Mesendoderm (in vitro differentiated cells): ENCODE data around the gene KRT82.

Experiments used
- DNase-seq: peaks from one replicate; pipeline ENCODE4 v3.0.0; 2013
- H2AK5ac ChIP-seq: 2 replicates; pipeline ENCODE4 v1.6.1; 2013; ENCODE audit warnings: low read length, inconsistent platforms
- H2BK120ac ChIP-seq: 2 replicates; pipeline ENCODE4 v1.6.1; 2013; ENCODE audit warnings: low read depth, mild to moderate bottlenecking, low read length, moderate library complexity, mixed read lengths
- H2BK15ac ChIP-seq: replicated peaks from 2 replicates; pipeline ENCODE4 v1.6.1; 2013; ENCODE audit warnings: low read depth, mild to moderate bottlenecking, moderate library complexity
- H2BK5ac ChIP-seq: 2 replicates; pipeline ENCODE4 v1.6.1; 2013; ENCODE audit warnings: low read length, inconsistent platforms
- H3K18ac ChIP-seq: 2 replicates; pipeline ENCODE4 v1.6.1; 2013; ENCODE audit warnings: mild to moderate bottlenecking, low read length, mixed read lengths
- H3K23ac ChIP-seq: one replicate; pipeline ENCODE4 v1.6.1; 2013; ENCODE audit warnings: low read length
- H3K27ac ChIP-seq: 2 replicates; pipeline ENCODE4 v1.5.1; 2013; ENCODE audit warnings: low read depth, mild to moderate bottlenecking, inconsistent platforms, low read length, moderate library complexity
- H3K27me3 ChIP-seq: 2 replicates; pipeline ENCODE4 v1.6.1; 2013; ENCODE audit warnings: low read length, control low read depth, mild to moderate bottlenecking, inconsistent platforms; ENCODE audit not compliant: insufficient read depth, poor library complexity
- H3K36me3 ChIP-seq: 2 replicates; pipeline ENCODE4 v1.6.1; 2013; ENCODE audit warnings: low read length, inconsistent platforms; ENCODE audit not compliant: control insufficient read depth, insufficient read depth
- H3K4ac ChIP-seq: one replicate; pipeline ENCODE4 v1.6.1; 2013; ENCODE audit warnings: low read depth, mild to moderate bottlenecking, low read length, moderate library complexity
- H3K4me1 ChIP-seq: 2 replicates; pipeline ENCODE4 v1.6.1; 2013; ENCODE audit warnings: low read depth, low read length, inconsistent platforms; ENCODE audit not compliant: control insufficient read depth
- H3K4me2 ChIP-seq: 2 replicates; pipeline ENCODE4 v1.6.1; 2013; ENCODE audit warnings: low read length
- H3K4me3 ChIP-seq: 2 replicates; pipeline ENCODE4 v1.5.1; 2013; ENCODE audit warnings: mild to moderate bottlenecking, low read length
- H3K56ac ChIP-seq: one replicate; pipeline ENCODE4 v1.6.1; 2013; ENCODE audit warnings: low read length
- H3K79me1 ChIP-seq: 2 replicates; pipeline ENCODE4 v1.6.1; 2013; ENCODE audit warnings: low read length, inconsistent platforms
- H3K79me2 ChIP-seq: 2 replicates; pipeline ENCODE4 v1.6.1; 2013; ENCODE audit warnings: mild to moderate bottlenecking, low read length; ENCODE audit not compliant: control insufficient read depth, insufficient read depth
- H3K9ac ChIP-seq: 2 replicates; pipeline ENCODE4 v1.6.1; 2013; ENCODE audit warnings: low read length, inconsistent platforms
- H4K5ac ChIP-seq: one replicate; pipeline ENCODE4 v1.6.1; 2013; ENCODE audit warnings: low read length
- H4K8ac ChIP-seq: one replicate; pipeline ENCODE4 v1.6.1; 2013; ENCODE audit warnings: low read depth, mild to moderate bottlenecking, control low read depth, low read length, moderate library complexity
- WGBS: extraction: QIAGEN DNeasy Blood & Tissue Kit; methylation state at CpG from one replicate; pipeline ENCODE4 v1.1.7; 2013; ENCODE audit warnings: low lambda C conversion rate, missing lambda C conversion rate; ENCODE audit not compliant: insufficient coverage; ENCODE audit errors: extremely low coverage; 5-methylcytosine and 5-hydroxymethylcytosine counted together

The KRT82 gene

GRCh38 chr12:52418576-52419110 lies 12.5 kb upstream of the KRT82 start:
- Histone ChIP-seq H2BK5ac (no peak overlapping the region), H2BK120ac (no peak overlapping the region), H3K4ac (no peak overlapping the region), H3K56ac (no peak overlapping the region), H3K27me3 (no peaks in the 10 kb centered on the region), H3K79me1 (no peaks in the 10 kb centered on the region), H3K79me2 (no peaks in the 10 kb centered on the region), H4K5ac (no peak overlapping the region), H3K36me3 (no peaks in the 10 kb centered on the region), H3K4me1 (no peaks in the 10 kb centered on the region), H3K23ac (no peak overlapping the region), H3K18ac (no peak overlapping the region), H2AK5ac (no peak overlapping the region), H3K9ac (no peak overlapping the region), H2BK15ac (no peak overlapping the region), H3K4me2 (no peak overlapping the region), H3K4me3 (no peak overlapping the region), H3K27ac (no peak overlapping the region), H4K8ac (no peak overlapping the region)
- DNase-seq, result no peak
- no CpG with 5 or more reads among the region's 4 CpGs for WGBS

- no peak overlapping the region for H3K56ac ChIP-seq
- no peaks in the 10 kb centered on the region for H3K79me1 ChIP-seq
- no peaks in the 10 kb centered on the region for H3K27me3 ChIP-seq
- H2BK120ac ChIP-seq, result no peak overlapping the region
- H3K4me3 ChIP-seq, result no peak overlapping the region
- no CpG with 5 or more reads among the region's 2 CpGs for WGBS
- no peak overlapping the region for H4K8ac ChIP-seq
- no peak overlapping the region for H3K9ac ChIP-seq
- H2BK15ac ChIP-seq, result no peak overlapping the region
- H3K36me3 ChIP-seq, result no peaks in the 10 kb centered on the region
- no peak overlapping the region for H4K5ac ChIP-seq
- no peaks in the 10 kb centered on the region for H3K4me1 ChIP-seq
- no peak overlapping the region for H3K4ac ChIP-seq
- H2AK5ac ChIP-seq, result no peak overlapping the region
- no peak overlapping the region for H3K4me2 ChIP-seq
- H3K18ac ChIP-seq, result no peak overlapping the region
- no peak overlapping the region for H2BK5ac ChIP-seq
- no peak for DNase-seq
- no peak overlapping the region for H3K27ac ChIP-seq
- no peaks in the 10 kb centered on the region for H3K79me2 ChIP-seq
- H3K23ac ChIP-seq, result no peak overlapping the region
These were observed 11.6 kb upstream of the KRT82 start for GRCh38 chr12:52417740-52418139.

GRCh38 chr12:52416795-52417194 lies 10.7 kb upstream of the KRT82 start:
- Histone ChIP-seq H3K4ac (no peak overlapping the region), H3K9ac (no peak overlapping the region), H3K56ac (no peak overlapping the region), H3K79me1 (no peaks in the 10 kb centered on the region), H2AK5ac (no peak overlapping the region), H2BK120ac (no peak overlapping the region), H3K4me2 (no peak overlapping the region), H4K5ac (no peak overlapping the region), H4K8ac (no peak overlapping the region), H2BK5ac (no peak overlapping the region), H3K79me2 (no peaks in the 10 kb centered on the region), H3K4me3 (no peak overlapping the region), H2BK15ac (no peak overlapping the region), H3K23ac (no peak overlapping the region), H3K27me3 (no peaks in the 10 kb centered on the region), H3K4me1 (no peaks in the 10 kb centered on the region), H3K36me3 (no peaks in the 10 kb centered on the region), H3K27ac (no peak overlapping the region), H3K18ac (no peak overlapping the region)
- no CpG with 5 or more reads among the region's 1 CpG for WGBS
- DNase-seq, result no peak

- no peaks in the 10 kb centered on the region for H3K4me1 ChIP-seq
These were observed 10.0 kb upstream of the KRT82 start for GRCh38 chr12:52415870-52416750.

GRCh38 chr12:52414936-52415335 lies 8.8 kb upstream of the KRT82 start:
- Histone ChIP-seq H4K5ac (no peak overlapping the region), H2BK120ac (no peak overlapping the region), H3K4me1 (no peaks in the 10 kb centered on the region), H3K23ac (no peak overlapping the region), H3K4me2 (no peak overlapping the region), H3K56ac (no peak overlapping the region), H2AK5ac (no peak overlapping the region), H3K36me3 (no peaks in the 10 kb centered on the region), H3K9ac (no peak overlapping the region), H3K27ac (no peak overlapping the region), H3K18ac (no peak overlapping the region), H3K79me2 (no peaks in the 10 kb centered on the region), H3K4ac (no peak overlapping the region), H3K27me3 (no peaks in the 10 kb centered on the region), H2BK15ac (no peak overlapping the region), H2BK5ac (no peak overlapping the region), H4K8ac (no peak overlapping the region), H3K4me3 (no peak overlapping the region), H3K79me1 (no peaks in the 10 kb centered on the region)
- no CpG with 5 or more reads among the region's 5 CpGs for WGBS
- DNase-seq, result no peak

More at GRCh38 chr12:52415870-52416750, 10.0 kb upstream of the KRT82 start:
- Histone ChIP-seq H3K4me3 (no peak overlapping the region), H3K4ac (no peak overlapping the region), H2BK120ac (no peak overlapping the region), H3K56ac (no peak overlapping the region), H2BK5ac (no peak overlapping the region), H3K36me3 (no peaks in the 10 kb centered on the region), H4K5ac (no peak overlapping the region), H3K79me1 (no peaks in the 10 kb centered on the region), H4K8ac (no peak overlapping the region), H3K4me2 (no peak overlapping the region), H2BK15ac (no peak overlapping the region), H2AK5ac (no peak overlapping the region), H3K23ac (no peak overlapping the region), H3K79me2 (no peaks in the 10 kb centered on the region), H3K9ac (no peak overlapping the region), H3K18ac (no peak overlapping the region), H3K27ac (no peak overlapping the region), H3K27me3 (no peaks in the 10 kb centered on the region)
- DNase-seq, result no peak
- WGBS, result no CpG with 5 or more reads among the region's 10 CpGs
